EH (cell line): ENCODE measurements around the gene LARP1.

Experiments used
- DNase-seq: peaks from one replicate; pipeline ENCODE4 v3.0.0-alpha.2; 2015; ENCODE audit warnings: low read depth

Gene LARP1

DNA sequence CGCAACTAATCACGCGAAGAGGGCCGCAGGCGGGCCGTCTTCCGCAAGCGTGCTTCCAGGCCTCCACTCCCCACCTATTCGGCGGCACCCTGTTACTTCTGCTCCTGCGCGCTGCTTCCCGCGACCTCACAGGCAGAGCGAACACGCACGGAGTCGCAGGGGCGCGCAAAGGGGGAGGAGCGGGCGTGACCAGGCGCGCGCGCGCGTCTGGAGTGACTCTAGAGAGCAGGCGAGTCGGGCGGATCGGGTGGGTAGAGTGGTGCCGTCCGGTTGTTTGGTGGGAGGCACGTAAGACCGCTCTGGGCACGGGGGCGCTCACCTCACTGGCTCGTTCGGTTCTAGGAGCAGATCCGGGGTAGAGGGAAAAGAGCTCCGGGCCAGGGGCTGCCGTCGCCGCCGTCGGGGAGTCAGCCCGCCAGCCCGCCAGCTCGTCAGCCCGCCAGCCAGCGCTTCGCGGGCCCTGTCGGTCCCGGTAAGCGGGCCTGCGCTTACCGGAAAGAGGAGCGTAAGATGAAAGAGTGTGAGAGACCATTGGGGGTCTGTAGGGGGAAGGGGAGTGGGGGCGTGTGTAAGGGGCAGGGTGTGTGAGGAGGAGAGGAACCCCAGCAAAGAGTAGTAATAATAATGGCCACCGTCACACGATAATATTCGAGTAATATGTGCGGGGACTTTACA, 103.3 kb downstream of the LARP1 start, which contains the start of gene CNOT8:
CNOT8 (plus strand) TSS at position 331 of the 675 bp plus-strand sequence. CDS start 4,652 bp downstream, outside the sequence.
- peak; percentile 96 for DNase-seq

DNA sequence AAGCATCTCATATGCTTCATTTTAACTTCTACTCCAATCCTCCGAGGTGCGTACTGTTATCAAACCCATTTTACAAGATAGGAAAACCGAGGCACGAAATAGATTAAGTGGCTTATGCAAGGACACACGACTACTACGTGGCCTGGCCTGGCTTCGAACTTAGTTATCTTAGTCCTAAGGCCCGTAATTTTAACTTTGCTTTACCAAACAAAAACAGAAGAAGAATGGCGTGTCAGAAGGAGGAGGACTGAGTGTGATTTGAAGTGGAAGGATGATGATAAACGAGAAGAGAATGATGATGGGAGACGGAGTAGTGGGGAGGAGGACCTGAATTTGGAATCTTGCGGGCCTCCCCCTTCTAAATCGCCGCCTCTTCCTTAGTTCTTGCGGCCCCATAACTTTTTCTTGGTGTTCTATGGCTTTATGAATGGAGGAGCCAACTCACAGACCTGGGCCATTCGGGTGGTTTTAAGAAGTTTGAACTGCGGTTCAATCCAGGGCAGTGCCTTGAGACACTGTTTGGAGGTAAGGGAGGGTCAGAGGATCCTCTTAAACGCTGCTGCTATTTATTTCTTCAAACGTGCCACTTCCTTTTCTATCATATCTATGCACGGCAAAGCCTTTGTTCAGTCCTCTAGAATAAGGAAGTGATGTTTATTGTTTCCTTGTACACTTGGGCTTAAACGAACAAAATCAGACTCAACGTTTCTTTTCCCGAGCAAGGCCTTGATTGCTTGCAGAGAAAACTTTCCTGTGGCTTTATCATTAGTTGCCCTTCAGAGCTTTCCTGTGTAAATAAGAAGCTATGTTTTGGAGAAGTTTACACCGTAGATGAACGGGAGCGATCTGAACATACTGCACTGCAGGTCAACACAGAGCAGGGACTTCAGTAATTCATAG, 104.0 kb downstream of the LARP1 start:
- peak; percentile 37 for DNase-seq

DNA sequence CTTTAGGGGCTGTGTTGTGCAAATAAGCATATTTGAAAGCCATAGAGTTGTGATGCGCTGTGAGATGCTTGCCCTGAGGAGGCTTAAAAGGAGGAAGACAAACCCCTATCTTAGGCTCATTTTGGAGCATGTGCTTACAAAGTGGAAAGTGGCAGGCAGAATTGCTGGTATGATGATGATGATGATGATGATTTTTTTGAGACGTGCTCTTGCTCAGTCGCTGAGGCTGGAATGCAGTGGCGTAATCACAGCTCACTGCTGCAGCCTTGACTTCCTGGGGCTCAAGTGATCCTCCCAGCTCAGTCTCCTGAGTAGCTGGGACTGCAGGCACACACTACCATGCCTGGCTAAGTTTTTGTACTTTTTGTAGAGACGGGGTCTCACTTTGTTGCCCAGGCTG, 104.9 kb downstream of the LARP1 start:
- peak; percentile 83 for DNase-seq

DNA sequence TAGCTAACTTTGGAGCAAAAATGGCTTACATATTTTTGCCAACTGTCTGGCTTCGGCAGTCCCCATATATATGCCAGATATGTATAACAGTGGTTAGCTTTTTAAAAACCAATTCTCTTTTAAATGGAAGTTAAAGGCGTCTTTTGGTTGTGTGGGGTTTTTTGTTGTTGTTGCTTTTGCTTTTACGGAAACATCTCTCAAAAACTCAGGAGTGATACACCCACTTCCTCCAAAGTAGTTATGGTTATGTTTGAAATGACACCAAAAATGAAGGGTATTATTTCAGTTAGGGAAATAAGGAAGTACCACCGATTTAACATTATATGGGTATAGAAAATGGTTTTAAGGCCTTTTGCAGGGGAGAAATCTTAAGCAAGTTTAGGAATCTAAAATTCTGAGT, 105.6 kb downstream of the LARP1 start:
- DNase-seq, result no peak

DNA sequence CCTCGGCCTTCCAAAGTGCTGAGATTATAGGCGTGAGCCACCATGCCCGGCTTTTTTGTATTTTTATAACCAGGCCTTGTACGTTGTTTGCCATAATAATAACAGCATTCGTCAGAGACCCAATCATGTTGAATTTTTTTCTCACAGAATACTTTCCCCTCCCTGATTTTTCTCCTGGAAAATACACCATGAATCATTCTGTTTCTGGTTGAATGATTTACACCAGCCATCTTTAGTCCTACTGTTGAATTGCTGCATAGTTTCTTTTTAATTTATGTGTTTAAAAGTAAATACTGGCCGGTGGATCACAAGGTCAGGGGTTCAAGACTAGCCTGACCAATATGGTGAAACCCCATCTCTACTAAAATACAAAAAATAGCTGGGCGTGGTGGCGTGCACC, 106.8 kb downstream of the LARP1 start:
- DNase-seq, result no peak

DNA sequence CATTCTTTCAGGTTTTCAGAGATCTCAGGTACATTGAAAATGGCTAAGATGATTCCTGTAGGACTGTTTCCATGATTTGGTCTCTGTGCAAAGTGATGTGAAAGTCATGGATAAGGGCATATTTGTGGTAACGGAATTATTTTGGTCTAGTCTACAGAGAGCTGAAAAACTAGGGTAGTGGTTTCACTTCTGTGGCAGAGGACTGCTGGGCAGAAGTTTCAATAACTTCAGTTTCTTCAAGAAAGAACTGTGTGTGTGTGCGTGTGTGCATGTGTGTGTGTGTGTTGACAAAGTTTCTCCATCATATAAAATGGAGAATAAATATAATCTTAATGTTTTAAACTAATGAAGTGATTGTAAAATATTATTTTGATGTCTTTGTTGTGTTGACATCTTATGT, 107.6 kb downstream of the LARP1 start:
- no peak for DNase-seq

DNA sequence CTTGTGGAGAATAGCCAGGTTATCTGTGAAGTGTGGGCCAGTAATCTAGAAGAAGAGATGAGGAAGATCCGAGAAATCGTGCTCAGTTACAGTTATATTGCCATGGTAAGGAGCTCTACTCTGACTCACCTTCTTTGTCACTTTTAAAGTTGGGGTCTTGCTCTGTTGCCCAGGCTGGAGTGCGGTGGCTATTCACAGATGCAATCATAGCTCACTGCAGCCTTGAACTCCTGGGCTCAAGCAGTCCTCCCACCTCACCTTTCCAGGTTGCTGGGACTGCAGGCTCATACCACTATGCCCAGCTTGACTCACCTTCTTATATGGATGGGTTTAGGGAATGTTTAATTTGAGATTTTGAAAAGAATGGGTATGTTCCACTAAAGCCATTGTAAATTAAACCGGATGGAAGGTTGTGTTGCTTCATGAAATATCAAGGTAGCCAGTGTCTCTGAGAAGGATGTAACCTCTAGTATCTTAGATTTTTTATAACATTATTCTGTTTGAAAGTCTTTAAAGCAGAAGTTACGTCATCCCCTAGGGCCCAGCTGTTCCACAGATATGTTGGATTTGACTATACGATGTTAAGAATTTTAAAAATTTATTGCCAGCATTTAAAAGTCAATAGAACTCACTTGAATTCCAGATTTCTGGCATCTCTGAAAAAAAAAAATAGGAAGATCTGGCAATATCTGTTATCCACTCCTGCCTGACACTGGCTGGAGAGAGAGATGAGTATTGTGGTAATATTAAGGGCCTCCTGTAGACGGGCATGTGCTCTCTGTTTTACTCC, 108.3 kb downstream of the LARP1 start:
- DNase-seq, result peak; percentile 21

DNA sequence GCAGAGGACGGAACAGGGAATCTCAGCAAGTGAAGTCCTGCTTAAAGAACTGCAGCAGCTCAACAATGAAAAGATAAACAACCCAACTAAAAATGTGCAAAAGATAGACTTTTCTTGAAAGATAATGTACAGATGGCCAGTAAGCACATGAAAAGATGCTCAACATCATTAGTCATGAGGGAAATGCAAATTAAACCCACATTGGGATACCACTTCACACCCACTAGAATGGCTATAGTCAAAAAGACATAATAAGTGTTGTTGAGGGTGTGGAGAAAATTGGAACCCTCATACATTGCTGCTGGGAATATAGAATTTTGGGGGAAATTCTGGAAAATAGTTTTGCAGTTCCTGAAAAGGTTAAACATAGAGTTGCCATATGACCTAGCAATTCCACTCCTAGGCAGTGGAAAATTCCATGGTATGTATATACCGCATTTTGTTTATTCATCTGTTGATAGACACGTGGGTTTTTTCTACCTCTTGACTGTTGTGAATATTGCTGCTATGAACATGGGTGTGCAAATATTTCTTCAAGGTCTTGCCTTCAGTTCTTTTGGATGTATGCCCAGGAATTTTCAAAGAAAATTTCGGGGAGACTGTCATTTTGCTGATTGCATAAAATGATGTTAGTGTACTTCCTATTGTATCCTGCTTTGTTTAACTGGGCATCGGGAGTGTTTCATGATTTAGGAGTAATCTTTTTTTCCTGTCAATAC, 110.4 kb downstream of the LARP1 start:
- DNase-seq, result no peak

DNA sequence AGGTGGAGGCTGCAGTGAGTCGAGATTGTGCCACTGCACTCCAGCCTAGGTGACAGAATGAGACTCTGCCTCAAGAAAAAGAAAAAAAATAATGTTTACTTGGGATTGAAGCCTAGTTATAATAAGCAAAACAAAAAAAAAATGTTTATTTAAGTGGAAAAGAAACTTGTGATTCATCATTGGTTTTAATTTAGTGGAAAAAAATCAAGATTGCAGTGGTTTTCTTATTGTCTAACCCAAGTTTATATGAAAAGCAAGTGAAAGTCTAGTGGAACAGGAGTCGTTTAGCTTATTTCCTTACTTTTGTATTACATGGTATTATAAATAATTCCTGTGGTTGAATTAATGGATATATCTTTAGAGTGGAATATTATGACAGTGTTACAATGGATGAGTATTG, 111.7 kb downstream of the LARP1 start:
- DNase-seq, result peak; percentile 34
